Spleen (tissue), 7 donors: Measurements from ENCODE around the gene TNP2.

ENCODE experiments used
- CTCF ChIP-seq, 11 experiments: fragments of 200-600 bp in 7 of 11; fragments of 450-650 bp in 4 of 11; sonication (generic) in 4 of 11; IDR thresholded peaks in 8 of 11; conservative IDR thresholded peaks in 3 of 11; 1 replicate in 7 of 11; 2 replicates in 4 of 11; pipeline versions ENCODE4 v1.4.0 to v1.8.0; 2016 to 2021; ENCODE audit warnings: antibody characterized with exemption in 11 of 11, inconsistent platforms in 4 of 11, mild to moderate bottlenecking in 1 of 11
- POLR2A ChIP-seq, 3 donors: fragments of 450-650 bp; IDR thresholded peaks; one replicate each; pipeline ENCODE4 v1.5.1; 2017; ENCODE audit warnings: antibody characterized with exemption in 3 of 3, mild to moderate bottlenecking in 1 of 3
- POLR2AphosphoS5 ChIP-seq, 3 donors: sonication (generic); formaldehyde crosslinking; IDR thresholded peaks; one replicate each; pipeline ENCODE4 v1.5.1; 2017; ENCODE audit warnings: antibody characterized with exemption in 3 of 3
- donor health status: DM: no; HTN: no; CAD: no; lungs with moderate emphysema.
- donor health status: DM: no; HTN: no; CAD: no.
- donor health status: DM: no; HTN: no; CAD: no.

GRCh38 chr16:11248133-11248532 is 21.0 kb downstream of the TNP2 start:
- TF ChIP-seq CTCF (IDR thresholded peaks at IDR 0.05 in 8 of 11, conservative IDR thresholded peaks at IDR 0.05 in 3 of 11) (no peak), POLR2A (IDR thresholded peaks at IDR 0.05) (no peak), POLR2AphosphoS5 (IDR thresholded peaks at IDR 0.05) (no peak)
